HG02588 (cell line): ENCODE results near the gene UGCG.
"Not testable (repeated sequence)": the region's sequence is repeated elsewhere in the genome, so short reads cannot be mapped to it uniquely, and the experiment has no call there.

Experiments used
- ATAC-seq: cut with Tn5 transposase; IDR thresholded peaks from one replicate; pipeline ENCODE4 v1.9.1; 2021; ENCODE audit warnings: mild to moderate bottlenecking, moderate library complexity; ENCODE audit not compliant: unreplicated experiment

UGCG gene

GRCh38 chr9:111895996-111896941 is at the start of gene UGCG:
Gene UGCG (plus strand): TSS chr9:111896814. CDS start chr9:111897216, 402 bp downstream.
- ATAC-seq: peak; percentile 78

GRCh38 chr9:111851553-111851952 is 45.1 kb upstream of the UGCG start:
- ATAC-seq: no peak

- ATAC-seq: no peak
Observed at GRCh38 chr9:111852291-111852690, 44.3 kb upstream of the UGCG start.

GRCh38 chr9:111853450-111853827 is 43.2 kb upstream of the UGCG start:
- no peak for ATAC-seq

- ATAC-seq: no peak
Observed at GRCh38 chr9:111854799-111855198, 41.8 kb upstream of the UGCG start.

- no peak for ATAC-seq
Observed at GRCh38 chr9:111857555-111858211, 38.9 kb upstream of the UGCG start.

GRCh38 chr9:111860443-111860842 is 36.2 kb upstream of the UGCG start:
- ATAC-seq: no peak

- no peak for ATAC-seq
Observed at GRCh38 chr9:111863636-111864035, 33.0 kb upstream of the UGCG start.

GRCh38 chr9:111866976-111867375 is 29.6 kb upstream of the UGCG start:
- no peak for ATAC-seq

GRCh38 chr9:111868475-111868874 is 28.1 kb upstream of the UGCG start:
- no peak for ATAC-seq

GRCh38 chr9:111870774-111871498 is 25.7 kb upstream of the UGCG start:
- no peak for ATAC-seq

GRCh38 chr9:111871499-111871855 is 25.1 kb upstream of the UGCG start:
- no peak for ATAC-seq

GRCh38 chr9:111872886-111873285 is 23.7 kb upstream of the UGCG start:
- no peak for ATAC-seq

- no peak for ATAC-seq
Observed at GRCh38 chr9:111873901-111874300, 22.7 kb upstream of the UGCG start.

GRCh38 chr9:111874500-111874899 is 22.1 kb upstream of the UGCG start:
- no peak for ATAC-seq

- ATAC-seq: not testable (repeated sequence)
Observed at GRCh38 chr9:111875291-111875690, 21.3 kb upstream of the UGCG start.

- not testable (repeated sequence) for ATAC-seq
Observed at GRCh38 chr9:111875691-111876090, 20.9 kb upstream of the UGCG start.

GRCh38 chr9:111876179-111876578 is 20.4 kb upstream of the UGCG start:
- ATAC-seq: no peak

- no peak for ATAC-seq
Observed at GRCh38 chr9:111877420-111877819, 19.2 kb upstream of the UGCG start.

GRCh38 chr9:111878946-111879345 is 17.7 kb upstream of the UGCG start:
- no peak for ATAC-seq

- ATAC-seq: no peak
Observed at GRCh38 chr9:111886983-111887718, 9.5 kb upstream of the UGCG start.
